Skeletal muscle satellite cell (primary cell): ENCODE measurements around the gene PDHX.

Source experiments
- H3K27me3 ChIP-seq: 2 replicates; pipeline ENCODE4 v1.7.0; 2013; ENCODE audit warnings: low read length; ENCODE audit not compliant: control insufficient read depth, insufficient read depth
- H3K36me3 ChIP-seq: 2 replicates; pipeline ENCODE4 v1.7.0; 2013; ENCODE audit warnings: mild to moderate bottlenecking, control low read depth, low read length; ENCODE audit not compliant: insufficient read depth
- H3K4me1 ChIP-seq: 2 replicates; pipeline ENCODE4 v1.7.0; 2013; ENCODE audit warnings: low read length; ENCODE audit not compliant: control insufficient read depth, insufficient read depth
- H3K4me2 ChIP-seq: 2 replicates; pipeline ENCODE4 v1.7.0; 2013; ENCODE audit warnings: mild to moderate bottlenecking, low read length
- H3K4me3 ChIP-seq: 2 replicates; pipeline ENCODE4 v1.7.0; 2013; ENCODE audit warnings: low read length
- H3K9ac ChIP-seq: 2 replicates; pipeline ENCODE4 v1.7.0; 2013; ENCODE audit warnings: mild to moderate bottlenecking, low read depth, low read length, moderate library complexity
- H3K9me3 ChIP-seq: replicated peaks from 2 replicates; pipeline ENCODE4 v1.7.0; 2013; ENCODE audit warnings: mild to moderate bottlenecking, control low read depth, low read length

Gene PDHX

GRCh38 chr11:35031867-35032266, 115.4 kb downstream of the PDHX start:
- H3K4me2 ChIP-seq, result no peak overlapping the region
- no peaks in the 10 kb centered on the region for H3K36me3 ChIP-seq
- H3K9me3 ChIP-seq, result no peaks in the 10 kb centered on the region
- H3K27me3 ChIP-seq, result no peaks in the 10 kb centered on the region
- peaks cover 44% of the 10 kb centered on the region for H3K4me1 ChIP-seq
- H3K4me3 ChIP-seq, result no peak overlapping the region
- peak overlapping the region; percentile 66 for H3K9ac ChIP-seq

DNA sequence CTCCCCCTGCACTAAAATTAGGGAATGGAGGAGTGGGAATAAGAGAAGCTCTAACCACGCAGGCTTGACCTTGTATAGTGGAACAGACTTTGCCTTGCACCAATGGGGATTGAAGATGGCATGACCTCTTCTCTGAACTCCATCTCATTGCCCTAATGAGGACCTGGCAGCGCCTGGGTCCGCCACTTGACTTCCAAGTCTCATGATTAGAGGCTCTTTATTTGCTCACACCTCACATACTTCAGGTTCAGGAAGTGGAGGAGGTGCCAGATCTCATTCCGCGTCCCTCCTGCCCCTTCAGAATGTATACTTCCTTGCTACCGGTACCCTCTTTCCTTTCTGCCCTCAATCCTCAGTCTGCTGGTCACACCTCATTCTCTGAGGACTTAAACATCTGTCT, 116.6 kb downstream of the PDHX start:
- Histone ChIP-seq H3K27me3 (no peaks in the 10 kb centered on the region), H3K4me2 (no peak overlapping the region), H3K36me3 (no peaks in the 10 kb centered on the region), H3K4me3 (no peak overlapping the region), H3K9me3 (no peaks in the 10 kb centered on the region), H3K4me1 (peaks cover 46% of the 10 kb centered on the region), H3K9ac (no peak overlapping the region)

DNA sequence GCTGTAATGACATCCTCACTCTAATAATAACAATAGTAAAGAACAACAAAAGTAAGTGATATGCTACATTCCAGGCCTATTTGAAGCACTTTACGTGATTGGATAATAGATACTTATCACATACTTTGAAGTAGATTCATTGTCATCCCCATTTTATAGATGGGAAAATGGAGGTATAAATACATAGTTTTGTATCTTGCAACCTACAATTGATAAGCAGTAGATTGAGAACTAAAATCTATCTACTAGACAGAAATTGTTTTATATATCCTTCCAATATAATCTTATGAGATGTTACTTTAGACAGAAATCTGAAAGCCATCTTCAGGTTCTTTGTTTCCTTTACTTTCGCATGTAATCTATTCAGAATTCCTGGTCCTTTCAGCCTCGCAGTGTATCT, 118.0 kb downstream of the PDHX start:
- no peaks in the 10 kb centered on the region for H3K36me3 ChIP-seq
- H3K27me3 ChIP-seq, result no peaks in the 10 kb centered on the region
- no peak overlapping the region for H3K9ac ChIP-seq
- H3K4me2 ChIP-seq, result no peak overlapping the region
- peaks cover 58% of the 10 kb centered on the region for H3K4me1 ChIP-seq
- H3K4me3 ChIP-seq, result no peak overlapping the region
- no peaks in the 10 kb centered on the region for H3K9me3 ChIP-seq

- H3K9ac ChIP-seq, result peak overlapping the region; percentile 23
Measured at GRCh38 chr11:35035894-35036408, 119.5 kb downstream of the PDHX start.

GRCh38 chr11:35036639-35037038, 120.2 kb downstream of the PDHX start:
- no peaks in the 10 kb centered on the region for H3K27me3 ChIP-seq
- no peaks in the 10 kb centered on the region for H3K9me3 ChIP-seq
- no peak overlapping the region for H3K4me3 ChIP-seq
- no peaks in the 10 kb centered on the region for H3K36me3 ChIP-seq
- H3K4me2 ChIP-seq, result no peak overlapping the region
- peaks cover 52% of the 10 kb centered on the region for H3K4me1 ChIP-seq
- peak overlapping the region; percentile 23 for H3K9ac ChIP-seq

More at GRCh38 chr11:35035894-35036408, 119.5 kb downstream of the PDHX start:
- peak overlapping the region; percentile 30 for H3K4me2 ChIP-seq
- H3K4me1 ChIP-seq, result peaks cover 57% of the 10 kb centered on the region
- H3K4me3 ChIP-seq, result no peak overlapping the region
- H3K9me3 ChIP-seq, result no peaks in the 10 kb centered on the region
- no peaks in the 10 kb centered on the region for H3K36me3 ChIP-seq
- no peaks in the 10 kb centered on the region for H3K27me3 ChIP-seq

DNA sequence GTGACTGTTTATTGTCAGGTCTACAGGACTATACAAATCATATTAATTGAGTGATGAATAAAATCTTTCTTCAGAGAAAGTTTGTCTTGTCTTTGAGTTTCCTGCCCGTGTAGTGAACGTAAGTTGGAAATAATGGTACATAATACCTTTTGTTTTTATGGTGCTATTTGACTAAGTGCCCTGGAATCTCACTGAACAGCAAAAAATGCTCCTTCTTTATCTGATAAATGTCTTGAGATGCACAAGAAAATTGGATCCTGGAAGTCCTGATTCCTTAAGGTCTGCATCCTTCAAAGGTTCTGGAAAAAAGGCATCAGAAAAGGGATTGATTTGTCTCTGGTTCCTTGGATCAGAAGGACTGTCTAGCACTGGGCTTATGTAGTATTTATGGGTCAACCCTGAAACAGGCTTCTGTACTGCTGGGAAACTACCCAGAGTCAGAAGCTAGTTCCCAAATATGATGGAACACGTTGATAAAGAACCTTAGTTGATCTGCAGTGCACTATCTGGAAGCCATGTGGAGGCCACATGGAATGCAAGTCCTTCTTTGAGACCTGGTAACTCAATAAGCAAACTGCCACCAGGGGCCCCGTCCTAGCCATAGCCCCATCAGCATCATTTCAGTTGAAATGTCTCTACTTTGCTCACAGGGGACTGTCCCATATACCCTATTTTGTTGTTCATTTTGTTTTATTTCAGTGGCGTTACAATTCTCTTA, 122.0 kb downstream of the PDHX start:
- Histone ChIP-seq H3K36me3 (no peaks in the 10 kb centered on the region), H3K4me2 (no peak overlapping the region), H3K9me3 (no peaks in the 10 kb centered on the region), H3K27me3 (no peaks in the 10 kb centered on the region), H3K4me3 (no peak overlapping the region), H3K9ac (no peak overlapping the region), H3K4me1 (peaks cover 44% of the 10 kb centered on the region)

- peaks cover 44% of the 10 kb centered on the region for H3K4me1 ChIP-seq
- no peaks in the 10 kb centered on the region for H3K9me3 ChIP-seq
Measured at GRCh38 chr11:35039076-35039475, 122.7 kb downstream of the PDHX start.

GRCh38 chr11:35040221-35040942, 124.0 kb downstream of the PDHX start:
- H3K4me1 ChIP-seq, result peaks cover 40% of the 10 kb centered on the region
- no peak overlapping the region for H3K4me3 ChIP-seq
- peak overlapping the region; percentile 48 for H3K9ac ChIP-seq
- H3K4me2 ChIP-seq, result peak overlapping the region; percentile 56
- no peaks in the 10 kb centered on the region for H3K36me3 ChIP-seq
- no peaks in the 10 kb centered on the region for H3K9me3 ChIP-seq
- no peaks in the 10 kb centered on the region for H3K27me3 ChIP-seq

More at GRCh38 chr11:35039076-35039475, 122.7 kb downstream of the PDHX start:
- Histone ChIP-seq H3K9ac (no peak overlapping the region), H3K36me3 (no peaks in the 10 kb centered on the region), H3K4me2 (no peak overlapping the region), H3K4me3 (no peak overlapping the region), H3K27me3 (no peaks in the 10 kb centered on the region)

DNA sequence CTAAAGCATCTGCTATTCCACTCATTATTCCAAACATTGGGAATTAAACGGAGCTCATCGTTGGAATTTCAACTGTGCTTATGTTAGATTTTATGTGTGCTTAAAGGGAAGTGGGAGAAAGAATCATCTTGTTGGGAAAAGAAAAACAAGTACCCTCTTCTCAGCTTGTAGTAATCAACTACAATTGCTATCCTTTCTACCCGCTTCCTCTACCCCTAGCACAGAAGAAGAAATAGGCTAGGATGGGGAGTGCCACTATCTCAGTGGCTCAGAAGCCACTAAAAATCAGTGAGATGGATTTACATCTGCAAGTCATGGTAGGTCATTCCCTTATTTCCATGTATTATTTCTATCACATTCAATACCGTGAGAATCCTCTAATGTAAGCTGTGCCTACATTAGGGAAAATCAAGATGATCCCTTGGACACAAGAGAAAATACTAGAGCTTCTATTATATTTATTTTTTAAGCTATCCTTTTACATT, 124.7 kb downstream of the PDHX start:
- Histone ChIP-seq H3K9ac (peak overlapping the region; percentile 48), H3K36me3 (no peaks in the 10 kb centered on the region), H3K4me3 (no peak overlapping the region), H3K4me2 (no peak overlapping the region), H3K27me3 (no peaks in the 10 kb centered on the region), H3K9me3 (no peaks in the 10 kb centered on the region), H3K4me1 (peaks cover 36% of the 10 kb centered on the region)

GRCh38 chr11:35042224-35042623, 125.8 kb downstream of the PDHX start:
- Histone ChIP-seq H3K9me3 (no peaks in the 10 kb centered on the region), H3K36me3 (no peaks in the 10 kb centered on the region), H3K27me3 (no peaks in the 10 kb centered on the region), H3K4me1 (peaks cover 26% of the 10 kb centered on the region), H3K4me3 (no peak overlapping the region), H3K9ac (no peak overlapping the region), H3K4me2 (no peak overlapping the region)

DNA sequence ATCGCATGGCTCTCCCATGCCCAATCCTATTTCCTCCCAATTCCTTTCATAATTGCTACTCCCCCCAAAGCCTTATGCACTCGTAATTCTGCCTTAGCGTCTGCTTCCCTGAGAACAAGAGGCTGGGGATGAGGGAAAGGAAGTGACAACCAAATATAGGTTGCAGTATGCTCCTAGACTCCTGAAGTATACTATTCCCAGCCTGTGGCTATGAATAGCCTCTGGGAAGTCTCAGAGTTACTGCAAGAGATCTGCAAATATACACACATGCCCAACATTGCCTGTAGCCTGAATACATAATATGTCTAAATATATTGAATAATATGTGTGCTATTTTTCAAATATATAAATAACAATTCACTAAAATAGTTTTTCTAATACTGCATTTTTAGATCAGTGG, 126.5 kb downstream of the PDHX start:
- Histone ChIP-seq H3K4me1 (peaks cover 26% of the 10 kb centered on the region), H3K27me3 (no peaks in the 10 kb centered on the region), H3K4me2 (no peak overlapping the region), H3K4me3 (no peak overlapping the region), H3K36me3 (no peaks in the 10 kb centered on the region), H3K9ac (no peak overlapping the region), H3K9me3 (no peaks in the 10 kb centered on the region)
